Calu3 (cell line): ENCODE data around the gene UGT2B11. TPM values are rescaled to one million over a fixed set of nuclear protein-coding genes. Genes with fewer than 3 reads are reported as not detected.

Experiments
- BruUV-seq: library from RNA; stranded (reverse); fragments of 400-500 nt; replicated peaks from 2 replicates; lab custom pipeline; 2021; lab: Mats Ljungman, UMichigan
- CTCF ChIA-PET: fragments of 300-600 bp; sonication (Branson Sonifier 250); formaldehyde crosslinking; loops from one replicate; lab custom pipeline; 2022; ENCODE audit warnings: antibody characterized with exemption; lab: Charles Lee
- DNase-seq: peaks from one replicate; pipeline ENCODE4 v3.0.0; 2022
- H3K27ac Mint-ChIP-seq: one replicate; pipeline ENCODE4 v1.8.0; 2022; ENCODE audit warnings: mixed read lengths; ENCODE audit not compliant: unreplicated experiment
- H3K27me3 Mint-ChIP-seq: one replicate; pipeline ENCODE4 v1.8.0; 2022; ENCODE audit warnings: mixed read lengths; ENCODE audit not compliant: unreplicated experiment
- H3K36me3 Mint-ChIP-seq: one replicate; pipeline ENCODE4 v1.8.0; 2022; ENCODE audit warnings: mild to moderate bottlenecking, moderate library complexity, mixed read lengths; ENCODE audit not compliant: insufficient read depth, unreplicated experiment
- H3K4me1 Mint-ChIP-seq: one replicate; pipeline ENCODE4 v1.8.0; 2022; ENCODE audit warnings: mild to moderate bottlenecking, low read depth, mixed read lengths; ENCODE audit not compliant: unreplicated experiment
- H3K4me3 Mint-ChIP-seq: one replicate; pipeline ENCODE4 v1.8.0; 2022; ENCODE audit warnings: mild to moderate bottlenecking, low read depth, moderate library complexity, mixed read lengths; ENCODE audit not compliant: unreplicated experiment
- H3K9me3 Mint-ChIP-seq: one replicate; pipeline ENCODE4 v1.8.0; 2022; ENCODE audit warnings: low read depth, mixed read lengths; ENCODE audit not compliant: unreplicated experiment
- intact Hi-C: fragments of 100-400 bp; cut with micrococcal nuclease; formaldehyde crosslinking; loops from one replicate; pipeline ENCODE4 v1.10.0; 2022; ENCODE audit not compliant: unreplicated experiment
- total RNA-seq: library from RNA; stranded (reverse); gene quantifications from 2 replicates; pipeline ENCODE4 v1.2.3, GENCODE V29; 2022
- TF ChIP-seq, protein P1 (sequence below): fragments of 200-600 bp; IDR thresholded peaks from one replicate; pipeline ENCODE4 v1.8.0; 2022; ENCODE audit warnings: antibody characterized with exemption; ENCODE audit not compliant: unreplicated experiment

Gene UGT2B11
- total RNA-seq, 1 experiment from 2014 or later = not detected

DNA sequence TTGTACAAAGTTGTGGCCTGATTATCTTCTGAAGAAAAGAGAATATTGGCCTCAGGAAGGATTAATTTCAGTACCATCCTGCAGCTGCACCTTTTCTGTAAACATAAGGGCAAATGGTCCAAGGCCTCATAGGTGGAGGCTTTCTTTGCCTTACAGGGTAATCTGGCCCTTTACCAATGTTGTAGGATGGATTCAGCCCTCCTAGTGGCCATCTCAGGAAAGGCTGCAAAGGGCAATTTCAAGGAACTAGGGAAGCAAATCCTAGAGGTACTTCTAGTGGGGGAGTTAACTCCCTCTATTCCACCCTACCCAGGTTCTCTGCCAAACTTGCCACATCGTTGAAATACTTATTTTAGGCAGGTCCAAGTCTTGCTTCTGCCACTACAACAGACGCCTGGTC, 57.6 kb downstream of the UGT2B11 start:
- TF ChIP-seq, protein P1, sequence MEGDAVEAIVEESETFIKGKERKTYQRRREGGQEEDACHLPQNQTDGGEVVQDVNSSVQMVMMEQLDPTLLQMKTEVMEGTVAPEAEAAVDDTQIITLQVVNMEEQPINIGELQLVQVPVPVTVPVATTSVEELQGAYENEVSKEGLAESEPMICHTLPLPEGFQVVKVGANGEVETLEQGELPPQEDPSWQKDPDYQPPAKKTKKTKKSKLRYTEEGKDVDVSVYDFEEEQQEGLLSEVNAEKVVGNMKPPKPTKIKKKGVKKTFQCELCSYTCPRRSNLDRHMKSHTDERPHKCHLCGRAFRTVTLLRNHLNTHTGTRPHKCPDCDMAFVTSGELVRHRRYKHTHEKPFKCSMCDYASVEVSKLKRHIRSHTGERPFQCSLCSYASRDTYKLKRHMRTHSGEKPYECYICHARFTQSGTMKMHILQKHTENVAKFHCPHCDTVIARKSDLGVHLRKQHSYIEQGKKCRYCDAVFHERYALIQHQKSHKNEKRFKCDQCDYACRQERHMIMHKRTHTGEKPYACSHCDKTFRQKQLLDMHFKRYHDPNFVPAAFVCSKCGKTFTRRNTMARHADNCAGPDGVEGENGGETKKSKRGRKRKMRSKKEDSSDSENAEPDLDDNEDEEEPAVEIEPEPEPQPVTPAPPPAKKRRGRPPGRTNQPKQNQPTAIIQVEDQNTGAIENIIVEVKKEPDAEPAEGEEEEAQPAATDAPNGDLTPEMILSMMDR = no peak
- H3K4me3 Mint-ChIP-seq = no peak overlapping the region
- DNase-seq = peak; percentile 27
- H3K36me3 Mint-ChIP-seq = no peaks in the 10 kb centered on the region
- no peaks in the 10 kb centered on the region for H3K9me3 Mint-ChIP-seq
- no peak overlapping the region for H3K27ac Mint-ChIP-seq
- no TSS peak for BruUV-seq
- CTCF ChIA-PET = no interaction called here
- no peaks in the 10 kb centered on the region for H3K27me3 Mint-ChIP-seq
- intact Hi-C loops = no loop called here
- H3K4me1 Mint-ChIP-seq = no peaks in the 10 kb centered on the region

DNA sequence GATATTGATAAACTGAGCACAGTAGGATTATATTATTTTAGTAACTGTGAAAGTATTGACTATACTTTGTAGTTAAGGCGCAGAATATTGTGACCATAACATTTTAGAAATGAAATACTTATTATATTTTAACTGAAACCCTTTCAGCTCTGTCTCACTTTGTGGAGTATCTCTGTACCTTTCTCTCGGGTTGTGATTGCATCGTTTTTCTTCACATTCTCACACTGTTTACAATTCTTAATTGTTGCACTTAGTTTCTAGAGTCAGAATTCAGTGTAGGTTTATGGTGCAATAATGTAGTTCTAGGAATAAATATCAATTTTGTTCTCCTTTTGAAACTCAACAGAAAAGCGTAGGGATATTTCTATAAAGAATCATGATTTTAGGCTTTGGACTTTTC, 60.5 kb downstream of the UGT2B11 start:
- CTCF ChIA-PET = no interaction called here

More for the DNA sequence above, 60.5 kb downstream of the UGT2B11 start:
- H3K27me3 Mint-ChIP-seq = no peaks in the 10 kb centered on the region
- H3K27ac Mint-ChIP-seq = no peak overlapping the region
- no peak for DNase-seq
- H3K4me1 Mint-ChIP-seq = no peaks in the 10 kb centered on the region
- no peaks in the 10 kb centered on the region for H3K36me3 Mint-ChIP-seq
- TF ChIP-seq, protein P1 = no peak
- no TSS peak for BruUV-seq
- no peak overlapping the region for H3K4me3 Mint-ChIP-seq
- no peaks in the 10 kb centered on the region for H3K9me3 Mint-ChIP-seq
- intact Hi-C loops = no loop called here

Other genes starting within 250 kb of the UGT2B11 start
- gene UGT2B7, start 118.3 kb downstream of the UGT2B11 start, total RNA-seq = 16.6 and 25.5 TPM in 2 replicates
- gene UGT2B28, start 65.7 kb upstream of the UGT2B11 start, total RNA-seq = not detected in 2 replicates